Suprapubic skin (tissue), 3 donors: Measurements from ENCODE around the gene METTL25B.

ENCODE experiments used
- POLR2A ChIP-seq, 2 donors: fragments of 450-650 bp; IDR thresholded peaks; one replicate each; pipeline ENCODE4 v1.6.1; 2017; ENCODE audit warnings: antibody characterized with exemption in 2 of 2, mild to moderate bottlenecking in 2 of 2, moderate library complexity in 2 of 2
- TF ChIP-seq, protein P1 (sequence below), 2 donors: fragments of 200-600 bp in 1 of 2; fragments of 450-650 bp in 1 of 2; sonication (generic) in 1 of 2; IDR thresholded peaks; one replicate each; pipeline ENCODE4 v1.5.1; 2016 to 2019; ENCODE audit warnings: antibody characterized with exemption in 2 of 2, mild to moderate bottlenecking in 1 of 2, moderate library complexity in 1 of 2

DNA sequence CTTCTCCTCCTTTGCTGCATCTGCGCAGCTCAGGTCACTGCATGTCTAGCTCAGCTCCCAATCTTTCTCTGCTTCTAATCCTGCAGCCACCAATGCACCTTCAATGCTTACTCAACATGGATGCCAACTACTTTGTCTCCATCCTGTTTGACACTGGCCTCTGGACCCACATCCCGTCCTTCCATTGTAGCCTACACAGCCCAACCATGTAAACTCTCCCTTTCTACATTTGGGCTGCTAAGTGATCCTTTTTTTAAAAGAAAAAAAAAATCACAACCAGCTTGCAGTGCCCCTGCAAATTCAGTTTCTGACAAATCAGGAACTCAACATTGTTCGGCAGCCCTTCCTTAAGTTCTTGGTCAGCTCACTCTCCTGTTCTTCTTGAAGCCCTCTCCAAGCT is 13.4 kb upstream of the METTL25B start:
- TF ChIP-seq POLR2A (IDR thresholded peaks at IDR 0.05), result no peak
- TF ChIP-seq, protein P1, sequence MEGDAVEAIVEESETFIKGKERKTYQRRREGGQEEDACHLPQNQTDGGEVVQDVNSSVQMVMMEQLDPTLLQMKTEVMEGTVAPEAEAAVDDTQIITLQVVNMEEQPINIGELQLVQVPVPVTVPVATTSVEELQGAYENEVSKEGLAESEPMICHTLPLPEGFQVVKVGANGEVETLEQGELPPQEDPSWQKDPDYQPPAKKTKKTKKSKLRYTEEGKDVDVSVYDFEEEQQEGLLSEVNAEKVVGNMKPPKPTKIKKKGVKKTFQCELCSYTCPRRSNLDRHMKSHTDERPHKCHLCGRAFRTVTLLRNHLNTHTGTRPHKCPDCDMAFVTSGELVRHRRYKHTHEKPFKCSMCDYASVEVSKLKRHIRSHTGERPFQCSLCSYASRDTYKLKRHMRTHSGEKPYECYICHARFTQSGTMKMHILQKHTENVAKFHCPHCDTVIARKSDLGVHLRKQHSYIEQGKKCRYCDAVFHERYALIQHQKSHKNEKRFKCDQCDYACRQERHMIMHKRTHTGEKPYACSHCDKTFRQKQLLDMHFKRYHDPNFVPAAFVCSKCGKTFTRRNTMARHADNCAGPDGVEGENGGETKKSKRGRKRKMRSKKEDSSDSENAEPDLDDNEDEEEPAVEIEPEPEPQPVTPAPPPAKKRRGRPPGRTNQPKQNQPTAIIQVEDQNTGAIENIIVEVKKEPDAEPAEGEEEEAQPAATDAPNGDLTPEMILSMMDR (IDR thresholded peaks at IDR 0.05), result no peak
